ENCODE results near the gene TTI1.

The TTI1 gene

DNA sequence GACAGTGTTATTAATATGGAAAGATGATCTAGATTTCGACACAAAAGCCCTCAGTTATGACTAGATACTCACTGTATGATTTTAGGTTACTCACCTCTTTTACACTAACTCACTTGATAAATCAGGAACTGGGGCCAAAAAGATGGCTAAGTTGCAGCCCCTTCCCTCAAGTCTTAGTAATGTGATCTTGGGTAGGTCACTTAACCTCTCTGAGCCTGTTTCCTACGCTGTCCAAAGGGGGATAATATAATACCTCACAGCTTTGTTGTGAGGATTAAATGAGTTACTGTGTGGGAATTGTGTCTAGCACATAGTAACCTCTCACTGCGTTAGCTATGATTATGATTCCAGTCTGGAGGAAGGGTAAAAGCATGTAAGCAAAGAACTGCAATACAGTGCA is 1.3 kb downstream of the TTI1 start:
- Histone ChIP-seq H3K4me1 (ENCODE audit: insufficient read depth, low read length) (peaks cover 61% of the 10 kb centered on the region), H3K79me2 (ENCODE audit: insufficient read depth, low read length) (peaks cover 99% of the 10 kb centered on the region), H3K27ac (ENCODE audit: low read length) (peak overlapping the region; percentile 15; the same call in 1 of the 2 replicates), H3K9ac (ENCODE audit: low read depth, low read length) (peak overlapping the region; percentile 88), H2AFZ (ENCODE audit: low read depth, low read length) (no peak overlapping the region), H3K36me3 (ENCODE audit: insufficient read depth, low read length) (peaks cover 35% of the 10 kb centered on the region), H3K4me2 (ENCODE audit: insufficient read depth, low read length) (peak overlapping the region; percentile 94), H3K9me3 (ENCODE audit: insufficient read depth, low read length, severe bottlenecking) (no peaks in the 10 kb centered on the region), H3K27me3 (ENCODE audit: insufficient read depth, low read length, poor library complexity) (no peaks in the 10 kb centered on the region), H4K20me1 (ENCODE audit: insufficient read depth, low read length) (peaks cover 30% of the 10 kb centered on the region; the same call in 1 of the 2 replicates), H3K4me3 (ENCODE audit: low read depth in 1 of 2, low read length in 2 of 2) (peak overlapping the region; percentile 89 to 93; a peak in 3 of 4 replicates)
- DNase-seq (no peak), ATAC-seq (ENCODE audit: insufficient read depth, low read depth) (no peak)
- no peak for TF ChIP-seq EZH2 (IDR thresholded peaks at IDR 0.05; ENCODE audit: borderline replicate concordance, low read depth, low read length, severe bottlenecking)
- TF ChIP-seq, protein P1, sequence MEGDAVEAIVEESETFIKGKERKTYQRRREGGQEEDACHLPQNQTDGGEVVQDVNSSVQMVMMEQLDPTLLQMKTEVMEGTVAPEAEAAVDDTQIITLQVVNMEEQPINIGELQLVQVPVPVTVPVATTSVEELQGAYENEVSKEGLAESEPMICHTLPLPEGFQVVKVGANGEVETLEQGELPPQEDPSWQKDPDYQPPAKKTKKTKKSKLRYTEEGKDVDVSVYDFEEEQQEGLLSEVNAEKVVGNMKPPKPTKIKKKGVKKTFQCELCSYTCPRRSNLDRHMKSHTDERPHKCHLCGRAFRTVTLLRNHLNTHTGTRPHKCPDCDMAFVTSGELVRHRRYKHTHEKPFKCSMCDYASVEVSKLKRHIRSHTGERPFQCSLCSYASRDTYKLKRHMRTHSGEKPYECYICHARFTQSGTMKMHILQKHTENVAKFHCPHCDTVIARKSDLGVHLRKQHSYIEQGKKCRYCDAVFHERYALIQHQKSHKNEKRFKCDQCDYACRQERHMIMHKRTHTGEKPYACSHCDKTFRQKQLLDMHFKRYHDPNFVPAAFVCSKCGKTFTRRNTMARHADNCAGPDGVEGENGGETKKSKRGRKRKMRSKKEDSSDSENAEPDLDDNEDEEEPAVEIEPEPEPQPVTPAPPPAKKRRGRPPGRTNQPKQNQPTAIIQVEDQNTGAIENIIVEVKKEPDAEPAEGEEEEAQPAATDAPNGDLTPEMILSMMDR (IDR thresholded peaks at IDR 0.05; ENCODE audit: borderline replicate concordance, extremely low read depth, low read length, poor library complexity, severe bottlenecking): no peak

DNA sequence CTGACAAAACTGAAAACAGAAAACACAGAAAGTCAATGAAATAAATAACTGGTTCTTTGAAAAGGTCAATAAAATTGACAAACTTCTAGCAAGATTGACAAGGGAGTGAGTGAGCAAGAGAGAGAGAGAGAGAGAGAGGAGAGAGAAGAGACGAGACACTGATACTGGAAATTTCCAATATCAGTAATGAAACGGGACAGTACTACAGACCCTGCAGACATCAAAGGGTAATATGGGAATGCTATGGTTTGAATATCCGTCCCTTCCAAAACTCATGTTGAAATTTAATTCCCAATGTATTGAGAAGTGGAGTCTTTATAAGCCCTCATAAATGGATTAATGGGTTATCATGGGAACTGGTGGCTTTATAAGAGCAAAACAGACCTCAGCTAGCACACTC is 3.8 kb downstream of the TTI1 start:
- Histone ChIP-seq H3K4me1 (ENCODE audit: insufficient read depth, low read length) (peaks cover 36% of the 10 kb centered on the region), H3K4me2 (ENCODE audit: insufficient read depth, low read length) (0 out of 2 replicates have a peak overlapping the region, but pooled peaks have one; percentile 7), H3K36me3 (ENCODE audit: insufficient read depth, low read length) (peaks cover 21% of the 10 kb centered on the region), H3K9me3 (ENCODE audit: insufficient read depth, low read length, severe bottlenecking) (no peaks in the 10 kb centered on the region), H3K27me3 (ENCODE audit: insufficient read depth, low read length, poor library complexity) (no peaks in the 10 kb centered on the region), H4K20me1 (ENCODE audit: insufficient read depth, low read length) (peaks cover 39% of the 10 kb centered on the region), H3K79me2 (ENCODE audit: insufficient read depth, low read length) (peaks cover 99% of the 10 kb centered on the region), H3K27ac (ENCODE audit: low read length) (no peak overlapping the region), H3K9ac (ENCODE audit: low read depth, low read length) (no peak overlapping the region), H2AFZ (ENCODE audit: low read depth, low read length) (no peak overlapping the region), H3K4me3 (ENCODE audit: low read depth in 1 of 2, low read length in 2 of 2) (no peak overlapping the region)
- ATAC-seq (ENCODE audit: insufficient read depth, low read depth) (no peak), DNase-seq (no peak)
- TF ChIP-seq, protein P1 (IDR thresholded peaks at IDR 0.05; ENCODE audit: borderline replicate concordance, extremely low read depth, low read length, poor library complexity, severe bottlenecking): no peak
- no peak for TF ChIP-seq EZH2 (IDR thresholded peaks at IDR 0.05; ENCODE audit: borderline replicate concordance, low read depth, low read length, severe bottlenecking)

DNA sequence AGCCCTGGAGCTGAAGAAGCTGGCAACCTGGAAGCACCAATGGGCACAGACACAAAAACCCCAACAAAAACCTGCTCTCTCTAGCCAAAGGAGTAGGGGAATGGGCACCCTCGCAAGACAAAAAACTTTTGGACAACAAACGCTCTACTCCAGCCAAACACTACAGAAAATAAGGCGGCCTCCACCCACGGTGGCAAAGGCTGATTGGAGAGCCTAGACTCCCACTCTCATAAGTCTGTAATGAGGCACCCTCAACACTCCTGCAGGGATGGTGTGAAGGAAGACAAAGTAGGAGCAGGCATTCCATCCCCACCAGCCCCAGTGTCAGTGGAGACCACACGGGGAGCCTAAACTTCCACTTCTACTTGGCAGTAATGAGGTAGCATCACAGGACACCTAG is 8.8 kb downstream of the TTI1 start:
- Histone ChIP-seq H3K9me3 (ENCODE audit: insufficient read depth, low read length, severe bottlenecking) (peaks cover 4% of the 10 kb centered on the region), H3K4me3 (ENCODE audit: low read depth in 1 of 2, low read length in 2 of 2) (no peak overlapping the region), H3K36me3 (ENCODE audit: insufficient read depth, low read length) (peaks cover 41% of the 10 kb centered on the region), H3K27ac (ENCODE audit: low read length) (no peak overlapping the region), H3K27me3 (ENCODE audit: insufficient read depth, low read length, poor library complexity) (no peaks in the 10 kb centered on the region), H3K4me2 (ENCODE audit: insufficient read depth, low read length) (no peak overlapping the region), H3K9ac (ENCODE audit: low read depth, low read length) (no peak overlapping the region), H4K20me1 (ENCODE audit: insufficient read depth, low read length) (peaks cover 68% of the 10 kb centered on the region), H2AFZ (ENCODE audit: low read depth, low read length) (no peak overlapping the region), H3K79me2 (ENCODE audit: insufficient read depth, low read length) (peaks cover 100% of the 10 kb centered on the region), H3K4me1 (ENCODE audit: insufficient read depth, low read length) (peaks cover 2% of the 10 kb centered on the region; the same call in 1 of the 2 replicates)
- ATAC-seq (ENCODE audit: insufficient read depth, low read depth): no peak
- TF ChIP-seq, protein P1 (IDR thresholded peaks at IDR 0.05; ENCODE audit: borderline replicate concordance, extremely low read depth, low read length, poor library complexity, severe bottlenecking): no peak
- no peak for TF ChIP-seq EZH2 (IDR thresholded peaks at IDR 0.05; ENCODE audit: borderline replicate concordance, low read depth, low read length, severe bottlenecking)
- DNase-seq: no peak
